ENCODE measurements around the gene STXBP6.

Gene STXBP6

GRCh38 chr14:24880689-24881088 is 169.3 kb downstream of the STXBP6 start:
- no peak for DNase-seq

- no peak for DNase-seq
These were observed 170.1 kb downstream of the STXBP6 start for GRCh38 chr14:24879661-24880386.

GRCh38 chr14:24876996-24877395 is 173.0 kb downstream of the STXBP6 start:
- no peak for DNase-seq

GRCh38 chr14:24875991-24876878 is 173.7 kb downstream of the STXBP6 start:
- DNase-seq = no peak

GRCh38 chr14:24875203-24875838 is 174.6 kb downstream of the STXBP6 start:
- DNase-seq = no peak

- DNase-seq = no peak
These were observed 175.3 kb downstream of the STXBP6 start for GRCh38 chr14:24874514-24875202.

- DNase-seq = no peak
These were observed 176.4 kb downstream of the STXBP6 start for GRCh38 chr14:24873551-24873950.

- no peak for DNase-seq
These were observed 178.8 kb downstream of the STXBP6 start for GRCh38 chr14:24870949-24871701.

- no peak for DNase-seq
These were observed 181.6 kb downstream of the STXBP6 start for GRCh38 chr14:24868389-24868788.

GRCh38 chr14:24866067-24866639 is 183.8 kb downstream of the STXBP6 start:
- no peak for DNase-seq

- no peak for DNase-seq
These were observed 185.8 kb downstream of the STXBP6 start for GRCh38 chr14:24863968-24864684.

GRCh38 chr14:24861083-24861630 is 188.8 kb downstream of the STXBP6 start:
- no peak for DNase-seq

GRCh38 chr14:24859559-24859958 is 190.4 kb downstream of the STXBP6 start:
- no peak for DNase-seq

- no peak for DNase-seq
These were observed 191.3 kb downstream of the STXBP6 start for GRCh38 chr14:24858684-24859083.

- DNase-seq = no peak
These were observed 191.9 kb downstream of the STXBP6 start for GRCh38 chr14:24858052-24858451.

- no peak for DNase-seq
These were observed 192.7 kb downstream of the STXBP6 start for GRCh38 chr14:24857277-24857676.

- no peak for DNase-seq
These were observed 196.5 kb downstream of the STXBP6 start for GRCh38 chr14:24853446-24853845.

GRCh38 chr14:24852312-24853060 is 197.5 kb downstream of the STXBP6 start:
- no peak for DNase-seq

GRCh38 chr14:24851837-24852236 is 198.1 kb downstream of the STXBP6 start:
- DNase-seq = no peak

- no peak for DNase-seq
These were observed 198.5 kb downstream of the STXBP6 start for GRCh38 chr14:24851406-24851805.

All from cerebellar nuclear complex (tissue), 1 donor.